GM23338 (cell line): ENCODE measurements around the gene LRMDA. TPM values are rescaled to one million over a fixed set of nuclear protein-coding genes. Genes with fewer than 3 reads are reported as not detected.

Experiments
- ATAC-seq: fragments of 200-7000 bp; cut with Tn5 transposase; 3 replicates; pipeline ENCODE4 v1.9.1; 2020
- DNase-seq: peaks from one replicate; pipeline ENCODE4 v3.0.0-alpha.2; 2015; ENCODE audit warnings: low spot score
- H2AFZ ChIP-seq: fragments of 200-600 bp; sonication (generic); 2 replicates; pipeline ENCODE4 v1.8.0; 2016; ENCODE audit warnings: antibody characterized with exemption, mild to moderate bottlenecking, moderate library complexity
- H3F3A ChIP-seq: fragments of 200-600 bp; sonication (generic); replicated peaks from 2 replicates; pipeline ENCODE4 v1.8.0; 2017; ENCODE audit warnings: antibody characterized with exemption, mixed run types, low read depth
- H3K27ac ChIP-seq: fragments of 200-600 bp; sonication (generic); 2 replicates; pipeline ENCODE4 v1.6.1; 2016; ENCODE audit warnings: low read depth
- H3K27me3 ChIP-seq: fragments of 200-600 bp; sonication (generic); 2 replicates; pipeline ENCODE4 v1.8.0; 2016; ENCODE audit warnings: mild to moderate bottlenecking, mixed run types, moderate library complexity; ENCODE audit not compliant: insufficient read depth
- H3K36me3 ChIP-seq: fragments of 200-600 bp; sonication (generic); 2 replicates; pipeline ENCODE4 v1.8.0; 2016; ENCODE audit warnings: mild to moderate bottlenecking; ENCODE audit not compliant: insufficient read depth
- H3K4me1 ChIP-seq: fragments of 200-600 bp; sonication (generic); 2 replicates; pipeline ENCODE4 v1.8.0; 2016; ENCODE audit warnings: mild to moderate bottlenecking, moderate library complexity; ENCODE audit not compliant: insufficient read depth
- H3K4me2 ChIP-seq: fragments of 200-600 bp; sonication (generic); 2 replicates; pipeline ENCODE4 v1.7.1; 2017; ENCODE audit warnings: mixed run types
- H3K4me3 ChIP-seq: fragments of 200-600 bp; sonication (generic); 2 replicates; pipeline ENCODE4 v1.6.1; 2016; ENCODE audit warnings: mixed run types
- H3K79me2 ChIP-seq: fragments of 200-600 bp; sonication (generic); replicated peaks from 2 replicates; pipeline ENCODE4 v1.8.0; 2017; ENCODE audit warnings: mild to moderate bottlenecking; ENCODE audit not compliant: insufficient read depth
- H3K9me2 ChIP-seq: fragments of 200-600 bp; sonication (generic); 2 replicates; pipeline ENCODE4 v1.8.0; 2017; ENCODE audit not compliant: insufficient read depth
- H4K20me1 ChIP-seq: fragments of 200-600 bp; sonication (generic); replicated peaks from 2 replicates; pipeline ENCODE4 v1.8.0; 2017; ENCODE audit warnings: mild to moderate bottlenecking; ENCODE audit not compliant: insufficient read depth
- H3K27ac Mint-ChIP-seq: 2 replicates; pipeline ENCODE4 v1.8.0; 2020; ENCODE audit warnings: inconsistent platforms, mild to moderate bottlenecking, moderate library complexity, mixed read lengths
- H3K27me3 Mint-ChIP-seq: 3 replicates; pipeline ENCODE4 v1.8.0; 2022; ENCODE audit warnings: low read depth, mild to moderate bottlenecking, moderate library complexity, mixed read lengths, inconsistent platforms; ENCODE audit not compliant: insufficient read depth, poor library complexity
- H3K36me3 Mint-ChIP-seq: 3 replicates; pipeline ENCODE4 v1.8.0; 2021; ENCODE audit warnings: low read depth, mild to moderate bottlenecking, inconsistent platforms, moderate library complexity, mixed read lengths
- H3K4me1 Mint-ChIP-seq: 3 replicates; pipeline ENCODE4 v1.8.0; 2020; ENCODE audit warnings: mild to moderate bottlenecking, inconsistent platforms, mixed read lengths
- H3K4me3 Mint-ChIP-seq: 3 replicates; pipeline ENCODE4 v1.8.0; 2021; ENCODE audit warnings: moderate library complexity, mild to moderate bottlenecking, inconsistent platforms, mixed read lengths
- H3K9me3 Mint-ChIP-seq: 3 replicates; pipeline ENCODE4 v1.8.0; 2020; ENCODE audit warnings: moderate library complexity, mild to moderate bottlenecking, inconsistent platforms, mixed read lengths
- CREB1 ChIP-seq: fragments of 250-450 bp; sonication (Bioruptor Pico); IDR thresholded peaks from 2 replicates; pipeline ENCODE4 v1.5.0; 2020; ENCODE audit warnings: low read depth, mild to moderate bottlenecking, moderate library complexity
- EZH2 ChIP-seq: fragments of 200-600 bp; sonication (generic); IDR thresholded peaks from one replicate; pipeline ENCODE4 v1.8.0; 2017; ENCODE audit warnings: antibody characterized with exemption, mild to moderate bottlenecking, low read depth; ENCODE audit not compliant: unreplicated experiment
- NANOG ChIP-seq: IDR thresholded peaks from 2 replicates; pipeline ENCODE4 v1.6.1; 2016; ENCODE audit warnings: antibody characterized with exemption, borderline replicate concordance
- ZNF331 ChIP-seq: fragments of 250-450 bp; sonication (Bioruptor Pico); IDR thresholded peaks from 2 replicates; pipeline ENCODE4 v1.5.0; 2020; ENCODE audit warnings: low read depth, mild to moderate bottlenecking, moderate library complexity
- polyA plus RNA-seq: library from polyadenylated mRNA; unstranded; fragments of >200 nt; fragmentation: Nextera tagmentation; extraction: Ambion mirVana; gene quantifications from 2 replicates; pipeline ENCODE4 v1.2.1, GENCODE V29; 2016
- total RNA-seq: library from RNA; depleted of rRNA; stranded (reverse); fragments of >200 nt; shearing (Covaris generic); gene quantifications from 2 replicates; pipeline ENCODE4 v1.2.3, GENCODE V29; 2014
- TF ChIP-seq, protein P1 (sequence below): fragments of 250-450 bp; sonication (Bioruptor Pico); IDR thresholded peaks from 2 replicates; pipeline ENCODE4 v1.5.0; 2020; ENCODE audit warnings: mild to moderate bottlenecking, moderate library complexity

The LRMDA gene
- total and polyA plus RNA-seq, 2 experiments from 2014 or later: 0.90 to 1.8 TPM

DNA sequence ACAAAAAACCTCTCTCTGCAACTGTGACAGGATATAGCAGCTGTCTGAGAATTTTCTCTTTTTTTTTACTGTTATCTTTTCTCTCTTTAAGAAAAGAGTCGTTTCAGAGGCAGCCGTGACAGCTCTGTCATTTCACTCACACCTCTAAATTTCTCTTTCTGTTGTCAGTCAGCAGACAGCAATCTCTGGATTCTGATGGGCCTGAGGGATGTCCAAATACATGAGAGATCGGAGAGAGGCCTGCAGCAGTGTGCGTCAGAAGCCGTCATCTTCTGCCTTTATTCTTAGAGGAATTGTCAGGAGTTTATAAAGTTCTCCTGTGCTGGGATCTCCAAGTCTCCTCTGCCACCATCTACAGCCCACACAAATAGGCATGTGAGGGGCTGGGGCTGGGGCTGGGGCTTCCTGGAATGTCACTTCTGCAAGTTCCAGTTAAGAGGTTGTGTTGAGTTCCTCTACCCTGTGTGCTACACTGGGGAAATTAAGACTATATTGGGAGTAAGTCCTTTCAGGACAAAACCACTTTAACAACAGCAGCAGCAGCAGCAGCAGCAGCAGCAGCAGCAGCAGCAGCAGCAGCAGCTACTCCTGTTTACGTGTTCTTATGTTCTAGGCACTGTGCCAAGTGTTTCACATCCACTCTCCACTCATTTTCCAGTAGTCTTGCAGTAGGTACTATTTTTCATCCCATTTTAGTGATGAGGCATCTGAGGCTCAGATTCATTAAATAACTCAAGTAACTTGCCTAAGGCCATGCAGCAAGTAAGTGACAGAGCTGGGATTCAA, 541.3 kb downstream of the LRMDA start (continued):
- TF ChIP-seq, protein P1, sequence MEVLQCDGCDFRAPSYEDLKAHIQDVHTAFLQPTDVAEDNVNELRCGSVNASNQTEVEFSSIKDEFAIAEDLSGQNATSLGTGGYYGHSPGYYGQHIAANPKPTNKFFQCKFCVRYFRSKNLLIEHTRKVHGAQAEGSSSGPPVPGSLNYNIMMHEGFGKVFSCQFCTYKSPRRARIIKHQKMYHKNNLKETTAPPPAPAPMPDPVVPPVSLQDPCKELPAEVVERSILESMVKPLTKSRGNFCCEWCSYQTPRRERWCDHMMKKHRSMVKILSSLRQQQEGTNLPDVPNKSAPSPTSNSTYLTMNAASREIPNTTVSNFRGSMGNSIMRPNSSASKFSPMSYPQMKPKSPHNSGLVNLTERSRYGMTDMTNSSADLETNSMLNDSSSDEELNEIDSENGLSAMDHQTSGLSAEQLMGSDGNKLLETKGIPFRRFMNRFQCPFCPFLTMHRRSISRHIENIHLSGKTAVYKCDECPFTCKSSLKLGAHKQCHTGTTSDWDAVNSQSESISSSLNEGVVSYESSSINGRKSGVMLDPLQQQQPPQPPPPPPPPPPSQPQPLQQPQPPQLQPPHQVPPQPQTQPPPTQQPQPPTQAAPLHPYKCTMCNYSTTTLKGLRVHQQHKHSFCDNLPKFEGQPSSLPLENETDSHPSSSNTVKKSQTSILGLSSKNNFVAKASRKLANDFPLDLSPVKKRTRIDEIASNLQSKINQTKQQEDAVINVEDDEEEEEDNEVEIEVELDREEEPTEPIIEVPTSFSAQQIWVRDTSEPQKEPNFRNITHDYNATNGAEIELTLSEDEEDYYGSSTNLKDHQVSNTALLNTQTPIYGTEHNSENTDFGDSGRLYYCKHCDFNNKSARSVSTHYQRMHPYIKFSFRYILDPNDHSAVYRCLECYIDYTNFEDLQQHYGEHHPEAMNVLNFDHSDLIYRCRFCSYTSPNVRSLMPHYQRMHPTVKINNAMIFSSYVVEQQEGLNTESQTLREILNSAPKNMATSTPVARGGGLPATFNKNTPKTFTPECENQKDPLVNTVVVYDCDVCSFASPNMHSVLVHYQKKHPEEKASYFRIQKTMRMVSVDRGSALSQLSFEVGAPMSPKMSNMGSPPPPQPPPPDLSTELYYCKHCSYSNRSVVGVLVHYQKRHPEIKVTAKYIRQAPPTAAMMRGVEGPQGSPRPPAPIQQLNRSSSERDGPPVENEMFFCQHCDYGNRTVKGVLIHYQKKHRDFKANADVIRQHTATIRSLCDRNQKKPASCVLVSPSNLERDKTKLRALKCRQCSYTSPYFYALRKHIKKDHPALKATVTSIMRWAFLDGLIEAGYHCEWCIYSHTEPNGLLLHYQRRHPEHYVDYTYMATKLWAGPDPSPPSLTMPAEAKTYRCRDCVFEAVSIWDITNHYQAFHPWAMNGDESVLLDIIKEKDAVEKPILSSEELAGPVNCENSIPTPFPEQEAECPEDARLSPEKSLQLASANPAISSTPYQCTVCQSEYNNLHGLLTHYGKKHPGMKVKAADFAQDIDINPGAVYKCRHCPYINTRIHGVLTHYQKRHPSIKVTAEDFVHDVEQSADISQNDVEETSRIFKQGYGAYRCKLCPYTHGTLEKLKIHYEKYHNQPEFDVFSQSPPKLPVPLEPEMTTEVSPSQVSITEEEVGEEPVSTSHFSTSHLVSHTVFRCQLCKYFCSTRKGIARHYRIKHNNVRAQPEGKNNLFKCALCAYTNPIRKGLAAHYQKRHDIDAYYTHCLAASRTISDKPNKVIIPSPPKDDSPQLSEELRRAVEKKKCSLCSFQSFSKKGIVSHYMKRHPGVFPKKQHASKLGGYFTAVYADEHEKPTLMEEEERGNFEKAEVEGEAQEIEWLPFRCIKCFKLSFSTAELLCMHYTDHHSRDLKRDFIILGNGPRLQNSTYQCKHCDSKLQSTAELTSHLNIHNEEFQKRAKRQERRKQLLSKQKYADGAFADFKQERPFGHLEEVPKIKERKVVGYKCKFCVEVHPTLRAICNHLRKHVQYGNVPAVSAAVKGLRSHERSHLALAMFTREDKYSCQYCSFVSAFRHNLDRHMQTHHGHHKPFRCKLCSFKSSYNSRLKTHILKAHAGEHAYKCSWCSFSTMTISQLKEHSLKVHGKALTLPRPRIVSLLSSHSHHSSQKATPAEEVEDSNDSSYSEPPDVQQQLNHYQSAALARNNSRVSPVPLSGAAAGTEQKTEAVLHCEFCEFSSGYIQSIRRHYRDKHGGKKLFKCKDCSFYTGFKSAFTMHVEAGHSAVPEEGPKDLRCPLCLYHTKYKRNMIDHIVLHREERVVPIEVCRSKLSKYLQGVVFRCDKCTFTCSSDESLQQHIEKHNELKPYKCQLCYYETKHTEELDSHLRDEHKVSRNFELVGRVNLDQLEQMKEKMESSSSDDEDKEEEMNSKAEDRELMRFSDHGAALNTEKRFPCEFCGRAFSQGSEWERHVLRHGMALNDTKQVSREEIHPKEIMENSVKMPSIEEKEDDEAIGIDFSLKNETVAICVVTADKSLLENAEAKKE (CRISPR knock-in tag): no peak
- TF ChIP-seq ZNF331 (CRISPR knock-in tag): no peak

DNA sequence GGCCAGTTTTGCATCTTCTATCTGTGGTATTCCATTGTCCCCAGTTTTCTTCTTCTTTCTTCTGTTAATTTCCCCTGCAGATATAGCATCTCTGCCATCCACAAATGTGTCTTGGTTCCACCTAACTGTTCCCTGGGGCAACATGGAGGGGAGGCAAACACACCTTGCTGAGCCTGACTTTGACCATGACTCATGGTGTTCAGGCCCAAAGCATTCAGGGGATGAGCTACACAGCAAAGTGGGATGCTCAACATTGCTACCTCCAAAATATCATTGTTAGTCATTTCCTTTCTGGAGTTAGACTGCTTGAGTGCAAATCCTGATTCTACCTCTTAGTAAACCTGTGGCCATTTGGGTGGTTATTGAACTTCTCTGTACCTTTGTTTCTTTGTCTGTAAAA, 542.7 kb downstream of the LRMDA start:
- DNase-seq: no peak
- ATAC-seq: no peak
- Mint-ChIP-seq H3K27me3 (no peaks in the 10 kb centered on the region), H3K36me3 (no peaks in the 10 kb centered on the region), H3K4me3 (no peak overlapping the region), H3K4me1 (peaks cover 10% of the 10 kb centered on the region; the same call in 2 of the 3 replicates), H3K9me3 (no peaks in the 10 kb centered on the region), H3K27ac (no peak overlapping the region)
- Histone ChIP-seq H4K20me1 (no peaks in the 10 kb centered on the region), H3K27ac (no peak overlapping the region), H3K79me2 (no peaks in the 10 kb centered on the region), H3K4me2 (no peak overlapping the region), H3F3A (no peaks in the 10 kb centered on the region), H2AFZ (no peak overlapping the region), H3K36me3 (no peaks in the 10 kb centered on the region), H3K27me3 (no peaks in the 10 kb centered on the region), H3K4me1 (no peaks in the 10 kb centered on the region), H3K4me3 (no peak overlapping the region), H3K9me2 (peaks cover 16% of the 10 kb centered on the region)
- TF ChIP-seq EZH2: no peak
- no peak for TF ChIP-seq CREB1
- TF ChIP-seq NANOG: no peak
- TF ChIP-seq, protein P1 (CRISPR knock-in tag): no peak
